ENCODE measurements around the gene CNIH3. TPM values are rescaled to one million over a fixed set of nuclear protein-coding genes. Genes with fewer than 3 reads are reported as not detected.

CNIH3 gene
- total and polyA plus RNA-seq, 2 of the 4 experiments (the other 2 are of a cell fraction): 2.0 to 2.9 TPM

- no peak overlapping the region for H2AK9ac ChIP-seq (replicated peaks; ENCODE audit: low read depth, low read length, poor library complexity)
- H3K14ac ChIP-seq (replicated peaks; ENCODE audit: low read depth, low read length): no peak overlapping the region
- no peak overlapping the region for H2BK120ac ChIP-seq (ENCODE audit: low read depth, low read length)
- H3K9me1 ChIP-seq (ENCODE audit: insufficient read depth, low read length): no peaks in the 10 kb centered on the region; the same call in 1 of the 2 replicates
- dilution Hi-C loops (cut with HindIII; ENCODE audit: low sequenced_read_pairs, unreplicated experiment): no loop called here
- POLR2A ChIA-PET (ENCODE audit: unreplicated experiment): no interaction called here
- no peak overlapping the region for H4K5ac ChIP-seq (ENCODE audit: low read depth, low read length)
- H3K4me2 ChIP-seq (ENCODE audit: low read depth, low read length): no peak overlapping the region
- no peak overlapping the region for H3K9ac ChIP-seq (ENCODE audit: low read depth, low read length)
- WGBS, 2 experiments (ENCODE audit: extremely low coverage in 2 of 2, insufficient read length in 1 of 2): no CpG with 5 or more reads among the region's 4 CpGs
- H3K23ac ChIP-seq (ENCODE audit: low read depth, low read length): no peak overlapping the region
- no peak overlapping the region for H2AFZ ChIP-seq (replicated peaks; ENCODE audit: low read length, poor library complexity)
- H3K9me3 ChIP-seq (ENCODE audit: control insufficient read depth, insufficient read depth, low read length): no peaks in the 10 kb centered on the region
- H4K91ac ChIP-seq (ENCODE audit: insufficient read depth, low read depth, low read length): no peak overlapping the region
- DNase-seq (peak; percentile 29), ATAC-seq (ENCODE audit: low read depth) (no peak)
- no peak overlapping the region for H3K27ac ChIP-seq (ENCODE audit: insufficient read depth, low read length)
- no peak overlapping the region for H3K4ac ChIP-seq (ENCODE audit: low read depth, low read length)
- H2BK15ac ChIP-seq (ENCODE audit: low read depth, low read length): no peak overlapping the region
- H3K56ac ChIP-seq (ENCODE audit: extremely low read depth, insufficient read depth, low read length): no peak overlapping the region
- H4K8ac ChIP-seq (ENCODE audit: low read depth in 2 of 2, low read length in 2 of 2): no peak overlapping the region
- H3K27me3 ChIP-seq (ENCODE audit: control insufficient read depth, insufficient read depth, low read length): no peaks in the 10 kb centered on the region
- no peak overlapping the region for H3K18ac ChIP-seq (ENCODE audit: low read depth, low read length)
- intact Hi-C loops (cut with micrococcal nuclease): no loop called here
- no peak overlapping the region for H2AK5ac ChIP-seq (ENCODE audit: low read depth, low read length)
- TF ChIP-seq MXI1 (IDR thresholded peaks at IDR 0.05; ENCODE audit: borderline replicate concordance, low read depth, low read length): no peak
- no peak for TF ChIP-seq SMC3 (IDR thresholded peaks at IDR 0.05; ENCODE audit: low read depth, low read length)
- TF ChIP-seq FOS (IDR thresholded peaks at IDR 0.05; ENCODE audit: low read depth, low read length): no peak
- no peak for TF ChIP-seq USF2 (IDR thresholded peaks at IDR 0.05; ENCODE audit: low read depth, low read length)
- TF ChIP-seq NFE2L2 (IDR thresholded peaks at IDR 0.05; ENCODE audit: low read depth, low read length): no peak
- no peak for TF ChIP-seq MAZ (IDR thresholded peaks at IDR 0.05; ENCODE audit: borderline replicate concordance, low read depth, low read length)
- TF ChIP-seq CEBPB (IDR thresholded peaks at IDR 0.05; ENCODE audit: low read depth, low read length): no peak
- TF ChIP-seq BHLHE40 (IDR thresholded peaks at IDR 0.05; ENCODE audit: low read depth, low read length): no peak
- no peak for TF ChIP-seq RFX5 (IDR thresholded peaks at IDR 0.05; ENCODE audit: low read depth, low read length)
- TF ChIP-seq CTCF (conservative IDR thresholded peaks at IDR 0.05; ENCODE audit: low read depth, low read length): no peak
- TF ChIP-seq ELK1 (IDR thresholded peaks at IDR 0.05; ENCODE audit: borderline replicate concordance, low read depth, low read length): no peak
- TF ChIP-seq CHD1 (IDR thresholded peaks at IDR 0.05; ENCODE audit: low read depth, low read length): no peak
- TF ChIP-seq POLR2A (IDR thresholded peaks at IDR 0.05; ENCODE audit: low read depth, low read length): no peak
- no peak for TF ChIP-seq MAFK (IDR thresholded peaks at IDR 0.05; ENCODE audit: low read depth, low read length)
- in situ Hi-C loops (cut with MboI; ENCODE audit: low sequenced_read_pairs): no loop called here
- no peaks in the 10 kb centered on the region for H3K4me1 ChIP-seq (ENCODE audit: control insufficient read depth, insufficient read depth, low read length)
- CTCF ChIA-PET: no interaction called here
- H3K79me1 ChIP-seq (ENCODE audit: low read depth in 1 of 2, low read length in 2 of 2): no peaks in the 10 kb centered on the region
- BruUV-seq (replicated peaks): no TSS peak
- no peak overlapping the region for H2BK5ac ChIP-seq (ENCODE audit: low read depth, low read length, poor library complexity, severe bottlenecking)
- no peaks in the 10 kb centered on the region for H4K20me1 ChIP-seq (ENCODE audit: insufficient read depth, low read length)
- no peak overlapping the region for H2BK20ac ChIP-seq (ENCODE audit: low read depth, low read length)
- H3K4me3 ChIP-seq (ENCODE audit: insufficient read depth, low read depth, low read length): no peak overlapping the region
- H3K36me3 ChIP-seq (ENCODE audit: control insufficient read depth, insufficient read depth, low read length): no peaks in the 10 kb centered on the region
These were observed 131.5 kb downstream of the CNIH3 start for GRCh38 chr1:224747578-224747977.

All from IMR-90 (cell line).